ENCODE measurements around the gene ZNF544.

ZNF544 gene

DNA sequence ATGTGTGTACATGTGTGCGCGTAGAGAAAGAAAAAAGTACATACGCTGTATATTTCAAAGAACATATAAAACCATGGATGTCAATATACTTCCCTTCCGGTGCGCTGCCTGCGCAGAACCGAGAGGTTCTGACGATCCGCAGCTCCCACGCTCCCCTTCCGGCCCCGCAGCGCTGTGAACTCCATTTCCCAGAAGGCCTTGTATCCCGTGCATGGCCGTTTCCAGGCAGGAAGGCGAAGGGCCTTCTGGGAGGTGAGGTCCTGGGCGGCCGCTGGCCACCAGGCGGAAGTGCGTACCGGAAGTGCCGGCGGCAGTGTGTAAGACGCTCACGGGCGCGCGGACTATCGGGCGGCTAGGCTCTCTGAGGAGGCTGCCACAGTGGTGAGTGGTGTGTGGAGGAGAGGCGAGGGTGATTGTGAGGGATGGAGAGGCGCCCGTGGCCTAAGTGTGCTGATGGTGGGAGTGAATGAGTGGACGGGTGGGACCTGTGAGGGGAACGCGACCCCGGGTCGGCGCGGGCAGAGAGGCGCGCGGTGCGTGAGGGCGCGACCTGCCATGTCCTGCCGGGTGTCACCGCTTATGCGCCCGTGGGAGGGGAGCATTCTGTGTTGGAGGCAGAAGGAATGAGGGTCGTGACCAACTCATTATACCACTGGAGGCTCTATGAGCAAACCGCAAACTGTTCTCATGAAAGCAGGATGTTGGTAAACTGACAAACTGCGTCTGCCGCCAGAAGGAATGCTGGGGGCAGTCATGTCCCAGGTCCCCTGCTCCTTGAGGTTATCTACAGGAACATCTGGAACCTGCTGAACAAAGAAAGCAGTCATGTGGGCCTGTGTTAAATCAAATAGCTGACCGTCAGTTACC lies 76.6 kb downstream of the ZNF544 start, which contains the start of gene ERVK3-1 (continued):
- TF ChIP-seq ZNF416 (tag by site-specific recombination; IDR thresholded peaks at IDR 0.05) (no peak), ZNF175 (tag by site-specific recombination; IDR thresholded peaks at IDR 0.05) (no peak), CTCF (tag by site-specific recombination; IDR thresholded peaks at IDR 0.05) (peak; percentile 84; the same call in 1 of the 2 replicates), ZNF132 (tag by site-specific recombination; IDR thresholded peaks at IDR 0.05; ENCODE audit: borderline replicate concordance) (no peak), ATF2 (tag by site-specific recombination; IDR thresholded peaks at IDR 0.05; ENCODE audit: low read depth) (no peak), SP3 (tag by site-specific recombination; IDR thresholded peaks at IDR 0.05) (peak; percentile 74), KLF9 (tag by site-specific recombination; IDR thresholded peaks at IDR 0.05; ENCODE audit: low read depth) (peak; percentile 42; the same call in 1 of the 2 replicates), HOXC10 (CRISPR knock-in tag; IDR thresholded peaks at IDR 0.05) (peak; percentile 96; the same call in 1 of the 2 replicates), ZNF747 (tag by site-specific recombination; IDR thresholded peaks at IDR 0.05) (no peak), MYNN (tag by site-specific recombination; IDR thresholded peaks at IDR 0.05; ENCODE audit: borderline replicate concordance) (no peak), ZNF280C (tag by site-specific recombination; IDR thresholded peaks at IDR 0.05) (no peak), ZNF184 (tag by site-specific recombination; IDR thresholded peaks at IDR 0.05) (no peak), ZNF596 (tag by site-specific recombination; IDR thresholded peaks at IDR 0.05) (no peak), REPIN1 (tag by site-specific recombination; IDR thresholded peaks at IDR 0.05; ENCODE audit: low read depth) (peak; percentile 94), HOXA7 (CRISPR knock-in tag; IDR thresholded peaks at IDR 0.05; ENCODE audit: borderline replicate concordance) (no peak), ZNF629 (tag by site-specific recombination; IDR thresholded peaks at IDR 0.05) (peak; percentile 94), ZNF121 (tag by site-specific recombination; IDR thresholded peaks at IDR 0.05) (peak; percentile 61; the same call in 1 of the 2 replicates), ZNF146 (tag by site-specific recombination; IDR thresholded peaks at IDR 0.05) (no peak), ZSCAN23 (tag by site-specific recombination; IDR thresholded peaks at IDR 0.05) (no peak; the same call in 1 of the 2 replicates), WT1 (tag by site-specific recombination; IDR thresholded peaks at IDR 0.05) (0 out of 2 replicates have a peak, but pooled peaks have one; percentile 51), TRIM28 (IDR thresholded peaks at IDR 0.05; ENCODE audit: borderline replicate concordance, low read length) (peak; percentile 83), ZNF529 (tag by site-specific recombination; IDR thresholded peaks at IDR 0.05; ENCODE audit: insufficient replicate concordance) (no peak), ZNF394 (tag by site-specific recombination; IDR thresholded peaks at IDR 0.05; ENCODE audit: borderline replicate concordance) (peak; percentile 19; the same call in 1 of the 2 replicates), EGR2 (tag by site-specific recombination; IDR thresholded peaks at IDR 0.05; ENCODE audit: low read depth) (peak; percentile 89), ZNF473 (tag by site-specific recombination; IDR thresholded peaks at IDR 0.05) (no peak)
- TF ChIP-seq, protein P1, sequence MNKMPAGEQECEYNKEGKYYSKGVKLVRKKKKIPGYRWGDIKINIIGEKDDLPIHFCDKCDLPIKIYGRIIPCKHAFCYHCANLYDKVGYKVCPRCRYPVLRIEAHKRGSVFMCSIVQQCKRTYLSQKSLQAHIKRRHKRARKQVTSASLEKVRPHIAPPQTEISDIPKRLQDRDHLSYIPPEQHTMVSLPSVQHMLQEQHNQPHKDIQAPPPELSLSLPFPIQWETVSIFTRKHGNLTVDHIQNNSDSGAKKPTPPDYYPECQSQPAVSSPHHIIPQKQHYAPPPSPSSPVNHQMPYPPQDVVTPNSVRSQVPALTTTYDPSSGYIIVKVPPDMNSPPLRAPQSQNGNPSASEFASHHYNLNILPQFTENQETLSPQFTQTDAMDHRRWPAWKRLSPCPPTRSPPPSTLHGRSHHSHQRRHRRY (tag by site-specific recombination; IDR thresholded peaks at IDR 0.05), result no peak
- TF ChIP-seq, protein P2, sequence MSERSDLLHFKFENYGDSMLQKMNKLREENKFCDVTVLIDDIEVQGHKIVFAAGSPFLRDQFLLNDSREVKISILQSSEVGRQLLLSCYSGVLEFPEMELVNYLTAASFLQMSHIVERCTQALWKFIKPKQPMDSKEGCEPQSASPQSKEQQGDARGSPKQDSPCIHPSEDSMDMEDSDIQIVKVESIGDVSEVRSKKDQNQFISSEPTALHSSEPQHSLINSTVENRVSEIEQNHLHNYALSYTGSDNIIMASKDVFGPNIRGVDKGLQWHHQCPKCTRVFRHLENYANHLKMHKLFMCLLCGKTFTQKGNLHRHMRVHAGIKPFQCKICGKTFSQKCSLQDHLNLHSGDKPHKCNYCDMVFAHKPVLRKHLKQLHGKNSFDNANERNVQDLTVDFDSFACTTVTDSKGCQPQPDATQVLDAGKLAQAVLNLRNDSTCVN (tag by site-specific recombination; optimal IDR thresholded peaks at IDR 0.05), result peak; percentile 99
- TF ChIP-seq, protein P3, sequence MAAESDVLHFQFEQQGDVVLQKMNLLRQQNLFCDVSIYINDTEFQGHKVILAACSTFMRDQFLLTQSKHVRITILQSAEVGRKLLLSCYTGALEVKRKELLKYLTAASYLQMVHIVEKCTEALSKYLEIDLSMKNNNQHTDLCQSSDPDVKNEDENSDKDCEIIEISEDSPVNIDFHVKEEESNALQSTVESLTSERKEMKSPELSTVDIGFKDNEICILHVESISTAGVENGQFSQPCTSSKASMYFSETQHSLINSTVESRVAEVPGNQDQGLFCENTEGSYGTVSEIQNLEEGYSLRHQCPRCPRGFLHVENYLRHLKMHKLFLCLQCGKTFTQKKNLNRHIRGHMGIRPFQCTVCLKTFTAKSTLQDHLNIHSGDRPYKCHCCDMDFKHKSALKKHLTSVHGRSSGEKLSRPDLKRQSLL (tag by site-specific recombination; IDR thresholded peaks at IDR 0.05), result peak; percentile 6; the same call in 1 of the 2 replicates
- TF ChIP-seq, protein P4, sequence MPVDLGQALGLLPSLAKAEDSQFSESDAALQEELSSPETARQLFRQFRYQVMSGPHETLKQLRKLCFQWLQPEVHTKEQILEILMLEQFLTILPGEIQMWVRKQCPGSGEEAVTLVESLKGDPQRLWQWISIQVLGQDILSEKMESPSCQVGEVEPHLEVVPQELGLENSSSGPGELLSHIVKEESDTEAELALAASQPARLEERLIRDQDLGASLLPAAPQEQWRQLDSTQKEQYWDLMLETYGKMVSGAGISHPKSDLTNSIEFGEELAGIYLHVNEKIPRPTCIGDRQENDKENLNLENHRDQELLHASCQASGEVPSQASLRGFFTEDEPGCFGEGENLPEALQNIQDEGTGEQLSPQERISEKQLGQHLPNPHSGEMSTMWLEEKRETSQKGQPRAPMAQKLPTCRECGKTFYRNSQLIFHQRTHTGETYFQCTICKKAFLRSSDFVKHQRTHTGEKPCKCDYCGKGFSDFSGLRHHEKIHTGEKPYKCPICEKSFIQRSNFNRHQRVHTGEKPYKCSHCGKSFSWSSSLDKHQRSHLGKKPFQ (tag by site-specific recombination; IDR thresholded peaks at IDR 0.05), result no peak

Data from HEK293 (cell line).